Eye (tissue), 1 donor: ENCODE measurements around the gene SPATA1.
"Not testable (repeated sequence)": the region's sequence is repeated elsewhere in the genome, so short reads cannot be mapped to it uniquely, and the experiment has no call there.

Experiments used
- DNase-seq: peaks from one replicate; pipeline ENCODE4 v3.0.0-alpha.2; 2015

Gene SPATA1, protein sequence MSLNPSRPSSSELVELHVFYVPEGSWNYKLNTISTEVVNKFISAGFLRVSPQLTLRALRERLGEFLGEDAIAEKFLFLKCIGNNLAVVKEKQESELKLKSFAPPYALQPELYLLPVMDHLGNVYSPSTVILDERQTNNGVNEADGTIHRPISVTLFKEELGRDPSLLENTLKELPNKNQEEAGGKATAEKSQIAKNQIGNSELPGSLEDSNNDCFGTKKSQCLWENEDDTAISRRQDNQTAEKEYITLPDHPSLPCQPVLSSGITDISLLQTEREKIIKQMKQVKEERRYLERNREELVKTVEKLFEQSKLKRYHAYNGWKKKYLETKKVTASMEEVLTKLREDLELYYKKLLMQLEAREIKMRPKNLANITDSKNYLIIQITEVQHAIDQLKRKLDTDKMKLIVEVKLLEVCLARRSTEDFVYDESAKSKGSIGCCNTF

DNA sequence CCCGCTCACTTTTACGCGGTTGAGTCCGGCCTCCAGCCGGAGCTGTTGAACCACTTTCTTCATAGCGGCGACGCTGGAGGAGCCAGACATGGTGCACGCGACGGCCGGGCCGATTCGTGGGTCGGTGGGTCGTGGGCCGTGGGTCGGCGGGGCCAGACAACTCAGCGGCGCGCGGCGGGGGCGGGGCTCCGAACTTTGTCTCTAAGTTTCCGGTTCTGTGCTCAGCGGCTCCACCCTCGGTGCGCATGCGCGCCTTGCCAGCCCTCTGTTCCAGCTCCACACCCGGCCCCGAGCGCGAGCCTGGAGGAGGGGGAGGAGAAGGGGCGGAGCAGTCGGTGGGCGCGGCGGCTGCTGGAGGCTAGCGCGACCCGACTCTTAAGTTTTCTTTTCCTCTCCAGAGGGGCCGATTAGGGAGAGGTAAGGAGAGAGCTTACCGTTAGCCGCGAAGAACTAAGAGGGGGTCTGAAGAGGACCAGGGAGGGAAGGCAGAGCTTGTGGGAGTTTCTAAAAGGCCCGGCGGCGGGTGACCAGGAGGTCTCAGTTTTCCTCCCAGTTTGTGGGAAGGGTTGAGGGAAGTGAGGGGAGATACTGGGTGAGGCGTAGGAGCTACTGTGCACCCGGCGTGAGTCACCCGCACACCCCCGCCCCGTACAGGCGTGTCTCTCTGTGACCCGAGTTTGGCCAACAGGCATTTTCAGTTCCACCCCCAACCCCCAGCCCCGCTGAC lies at the start of gene SPATA1, which contains the start of gene GNG5:
SPATA1 (plus strand) TSS at position 385 of the 727 bp plus-strand sequence. CDS start 9,974 bp downstream, outside the sequence.
GNG5 (minus strand) TSS at position 580 of the 727 bp plus-strand sequence; CDS start at position 90, 490 bp downstream.
- peak; percentile 99 for DNase-seq

DNA sequence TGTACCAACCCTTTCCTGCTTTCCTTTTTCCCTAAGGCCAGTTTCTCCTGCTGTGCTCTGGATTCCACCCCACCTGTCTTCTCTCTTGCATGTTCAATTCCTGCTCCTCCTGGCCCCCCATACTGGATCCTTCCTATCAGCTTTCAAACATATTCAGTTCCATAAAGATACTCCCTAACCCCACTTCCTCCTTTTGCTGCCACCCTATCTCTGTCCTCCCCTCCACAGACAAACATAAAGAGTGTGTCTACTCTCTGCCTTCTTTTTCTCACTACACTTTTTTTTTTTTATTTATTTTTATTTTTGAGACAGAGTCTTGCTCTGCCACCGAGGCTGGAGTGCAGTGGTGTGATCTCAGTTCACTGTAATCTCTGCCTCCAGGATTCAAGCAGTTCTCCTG lies 44.1 kb upstream of the SPATA1 start:
- no peak for DNase-seq

DNA sequence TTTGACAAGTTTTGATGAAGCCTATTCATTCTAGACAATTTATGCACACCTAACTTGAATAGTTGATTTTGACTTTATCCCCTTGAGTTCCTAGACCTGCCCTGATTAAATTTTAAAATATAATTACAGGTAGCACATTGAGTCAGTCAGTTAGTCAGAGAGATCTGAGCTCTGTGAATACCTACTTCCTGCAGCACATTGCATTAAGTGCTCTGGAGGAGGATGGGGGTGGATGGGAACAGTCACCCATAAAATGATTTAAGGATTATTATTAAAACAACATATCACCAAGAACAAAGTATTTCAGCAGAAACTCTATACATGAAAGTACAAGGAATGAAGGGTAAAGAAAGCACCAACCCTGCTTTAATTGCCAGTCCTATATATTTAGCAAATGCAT lies 38.9 kb upstream of the SPATA1 start:
- no peak for DNase-seq

GRCh38 chr1:84476225-84476624 lies 30.0 kb upstream of the SPATA1 start:
- no peak for DNase-seq

- DNase-seq = peak; percentile 95
Observed at GRCh38 chr1:84478876-84479868, 27.0 kb upstream of the SPATA1 start, which contains the start of gene RPF1. Gene RPF1 (plus strand): TSS chr1:84479266. CDS start chr1:84479282, 16 bp downstream.

DNA sequence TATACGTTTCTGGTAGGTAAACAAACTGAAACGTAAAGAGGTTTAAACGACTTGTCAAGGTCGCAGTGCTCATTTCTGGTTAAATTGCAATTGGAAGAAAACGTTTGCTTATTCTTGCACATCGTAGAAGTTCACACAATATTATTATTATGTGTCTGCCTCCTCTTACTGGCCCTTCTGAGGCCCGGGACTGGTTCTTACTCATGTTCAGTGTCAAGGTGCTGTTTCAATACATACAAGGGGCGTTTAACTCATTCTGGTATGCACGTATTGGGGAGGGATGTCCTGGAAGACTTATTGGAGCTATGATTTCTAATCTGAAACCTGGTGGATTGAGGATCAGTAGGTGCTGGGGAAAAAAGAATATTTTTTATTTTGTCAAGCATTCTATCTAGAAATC lies 26.2 kb upstream of the SPATA1 start:
- no peak for DNase-seq

- no peak for DNase-seq
Observed at GRCh38 chr1:84480650-84481049, 25.5 kb upstream of the SPATA1 start.

DNA sequence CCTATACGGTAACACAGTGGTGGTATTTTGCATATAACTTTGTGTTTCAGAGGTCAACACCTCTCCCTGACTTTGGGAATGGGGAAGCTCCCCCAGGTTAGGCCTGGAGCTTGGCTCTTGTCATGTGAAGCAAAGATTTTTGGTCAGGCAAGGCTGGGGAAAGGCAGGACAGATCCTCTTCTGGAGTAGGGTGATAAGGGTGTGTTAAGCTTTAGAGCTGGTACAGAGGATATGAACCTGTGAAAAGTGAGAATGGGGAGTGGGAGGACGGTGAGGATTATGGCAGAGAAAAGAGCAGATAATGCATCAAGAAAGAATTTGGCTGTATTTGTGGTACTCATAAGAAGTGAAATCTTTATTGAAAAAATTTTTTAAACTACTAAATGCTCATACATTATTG lies 24.9 kb upstream of the SPATA1 start:
- DNase-seq = no peak

GRCh38 chr1:84488107-84488506 lies 18.1 kb upstream of the SPATA1 start:
- no peak for DNase-seq

DNA sequence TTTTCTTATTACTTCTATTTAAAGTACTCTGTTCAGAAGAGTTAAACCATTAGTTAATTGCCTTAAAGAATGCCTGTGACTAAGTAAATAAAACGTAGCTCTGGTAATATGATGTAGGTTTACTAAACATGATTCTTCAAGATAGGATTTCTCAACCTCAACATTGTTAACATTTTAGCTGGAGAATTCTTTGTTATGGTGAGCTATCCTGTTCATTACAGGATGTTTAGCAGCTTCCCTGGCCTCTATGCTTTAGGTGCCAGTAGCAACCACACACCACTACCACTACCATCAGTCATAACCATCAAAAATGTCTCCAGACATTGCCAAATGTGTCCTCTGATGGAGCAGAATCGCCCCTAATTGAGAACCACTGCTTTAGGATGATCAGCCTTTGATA lies 16.4 kb upstream of the SPATA1 start:
- no peak for DNase-seq

- no peak for DNase-seq
Observed at GRCh38 chr1:84492726-84493125, 13.5 kb upstream of the SPATA1 start.

- no peak for DNase-seq
Observed at GRCh38 chr1:84493747-84494146, 12.4 kb upstream of the SPATA1 start.

DNA sequence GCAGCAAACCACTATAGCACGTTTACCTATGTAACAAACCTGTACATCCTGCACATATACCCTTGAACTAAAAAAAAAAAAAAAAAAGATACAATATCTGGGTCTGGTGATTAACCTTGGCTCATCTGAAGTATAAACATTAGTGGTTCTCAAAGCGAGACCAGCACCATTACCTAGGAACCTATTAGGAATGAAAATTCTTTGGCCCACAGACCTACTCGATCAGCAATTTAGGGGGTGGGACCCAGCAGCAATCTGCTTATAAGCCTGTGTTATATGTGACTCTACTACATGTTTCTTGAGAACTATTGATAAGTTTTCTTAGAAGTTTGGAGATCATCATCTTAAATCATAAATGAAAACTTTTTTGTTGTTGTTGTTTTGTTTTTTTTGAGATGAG lies 9.7 kb upstream of the SPATA1 start:
- no peak for DNase-seq

GRCh38 chr1:84497631-84498275 lies 8.4 kb upstream of the SPATA1 start:
- no peak for DNase-seq

- peak; percentile 73 for DNase-seq
Observed at GRCh38 chr1:84502927-84503326, 3.3 kb upstream of the SPATA1 start.

DNA sequence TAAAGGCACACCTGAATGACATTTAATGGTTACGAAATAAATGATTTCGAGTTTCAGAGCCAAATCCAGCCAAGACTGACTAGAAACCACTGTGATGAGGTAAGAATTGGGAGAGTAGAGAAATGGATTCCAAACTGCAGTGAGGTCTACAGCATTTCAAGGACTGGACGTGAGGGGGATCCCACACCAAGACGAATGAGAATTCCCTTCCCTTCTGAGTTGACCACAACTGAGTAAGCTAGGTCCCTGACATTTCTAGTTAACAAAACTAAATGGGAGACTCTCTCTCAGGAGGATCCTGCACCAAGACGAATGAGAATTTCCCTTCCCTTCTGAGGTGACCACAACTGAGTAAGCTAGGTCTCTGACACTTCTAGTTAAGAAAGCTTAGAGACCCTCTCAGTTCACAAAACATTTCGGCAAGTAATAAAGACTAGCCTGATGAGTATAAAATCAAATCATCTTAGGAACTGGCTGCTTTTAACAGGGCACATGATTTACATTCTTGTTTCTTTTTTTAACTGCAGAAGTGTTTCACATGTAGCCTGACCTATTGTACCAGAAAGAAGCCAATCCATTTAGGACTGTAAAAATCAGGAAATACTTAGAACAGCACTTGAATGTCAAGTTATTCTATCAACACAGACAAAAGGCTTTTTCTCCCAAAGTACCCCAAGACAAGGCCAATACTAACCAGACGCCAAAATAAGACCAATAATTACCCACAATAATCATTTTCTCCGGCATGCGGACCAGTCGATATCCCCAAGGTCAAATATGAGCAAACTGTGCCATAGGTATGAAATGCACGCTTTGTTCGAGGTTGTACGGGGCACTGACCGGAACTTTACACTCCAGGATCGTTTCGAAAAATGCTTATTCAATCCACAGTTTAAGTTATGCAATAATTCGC lies 1.4 kb upstream of the SPATA1 start:
- peak; percentile 55 for DNase-seq

DNA sequence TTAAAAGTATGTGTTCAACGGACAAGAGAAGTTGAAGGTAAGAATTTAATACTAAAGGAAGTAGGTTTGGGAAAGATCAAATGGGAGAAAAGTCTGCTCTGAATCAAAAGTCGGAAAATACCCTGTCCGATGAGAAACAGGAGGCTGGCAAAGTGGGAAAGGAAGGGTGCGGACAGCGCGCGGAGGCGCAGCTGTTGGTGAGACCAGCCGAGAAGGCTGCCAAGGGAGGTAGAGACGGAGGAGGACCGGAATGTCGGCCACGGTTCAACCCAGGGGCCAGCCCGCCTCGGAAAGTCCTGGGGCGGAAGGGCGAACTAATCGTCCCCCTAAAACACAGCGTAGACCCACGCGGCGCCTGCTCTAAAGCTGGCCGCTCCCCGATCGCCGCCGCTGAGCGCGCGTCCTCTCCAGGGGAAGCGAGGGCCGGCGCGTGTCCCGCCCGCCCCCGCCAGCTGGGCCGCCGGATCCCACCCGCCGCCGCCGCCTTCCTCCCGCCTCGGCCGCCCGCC lies 639 bp upstream of the SPATA1 start:
- no peak for DNase-seq

DNA sequence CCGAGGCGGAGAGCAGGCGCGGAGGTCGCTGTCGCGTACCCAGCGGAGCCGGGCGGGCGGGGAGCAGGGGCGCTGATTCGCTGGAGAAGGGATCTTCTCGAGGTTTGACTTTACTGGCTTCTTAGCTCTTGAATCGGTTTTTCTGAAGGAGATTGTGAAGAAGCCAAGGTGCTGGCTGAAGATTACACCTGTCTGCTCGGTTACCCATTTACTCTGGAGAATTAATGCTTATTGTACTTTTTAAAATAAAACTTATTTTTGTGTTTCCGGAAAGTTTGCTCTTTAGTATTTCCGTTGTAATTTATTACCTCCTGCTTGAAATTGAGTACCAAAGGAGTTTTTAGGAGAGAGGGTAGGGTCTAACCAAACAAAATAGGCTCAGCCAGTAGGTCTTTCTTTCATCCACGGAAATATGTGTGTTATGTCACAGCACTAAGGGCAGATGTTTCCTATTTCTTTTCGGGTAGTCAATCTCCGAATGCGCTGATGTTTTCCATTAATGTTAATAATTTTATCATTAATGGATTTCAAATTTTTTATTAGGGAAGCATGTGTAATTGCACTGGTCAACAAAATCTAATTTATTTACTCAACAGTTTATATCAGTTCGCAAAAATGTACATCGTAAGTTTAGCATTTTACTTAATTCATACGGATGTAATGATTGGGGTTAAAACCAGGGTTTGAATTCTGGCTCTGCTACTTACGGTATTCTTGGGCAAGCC lies 705 bp downstream of the SPATA1 start:
- no peak for DNase-seq

DNA sequence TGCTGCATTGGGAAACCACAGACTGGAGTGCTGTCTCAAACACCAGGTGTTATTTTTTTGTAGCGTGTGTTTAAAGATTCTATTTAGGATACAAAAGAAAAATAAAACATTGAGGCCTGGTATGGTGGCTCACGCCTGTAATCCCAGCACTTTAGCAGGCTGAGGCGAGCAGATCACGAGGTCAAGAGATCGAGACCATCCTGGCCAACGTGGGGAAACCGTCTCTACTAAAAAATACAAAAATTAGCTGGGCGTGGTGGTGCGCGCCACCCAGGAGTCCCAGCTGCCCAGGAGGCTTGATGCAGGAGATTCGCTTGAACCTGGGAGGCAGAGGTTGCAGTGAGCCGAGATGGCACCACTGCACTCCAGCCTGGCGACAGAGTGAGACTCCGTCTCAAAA lies 1.7 kb downstream of the SPATA1 start:
- not testable (repeated sequence) for DNase-seq

DNA sequence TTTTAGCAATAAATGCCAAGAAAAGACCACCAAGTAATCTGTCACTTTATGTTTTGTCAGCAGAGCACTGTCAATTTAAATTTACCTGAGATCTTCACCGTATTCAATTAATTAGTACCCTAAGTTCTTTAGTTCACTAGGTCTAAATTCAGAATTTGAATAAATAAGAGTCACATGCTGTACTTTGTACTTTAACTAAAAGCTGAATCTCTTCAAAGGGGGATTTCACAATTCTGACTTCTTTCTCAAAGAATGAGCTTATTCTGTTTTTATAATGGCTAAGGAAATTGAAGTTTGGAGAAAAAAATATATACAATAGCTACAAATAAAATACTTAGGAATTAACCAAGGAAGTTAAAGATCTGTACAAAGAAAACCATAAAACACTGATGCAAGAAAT lies 2.3 kb downstream of the SPATA1 start:
- DNase-seq = no peak
